ENCODE data around the gene PSPN. TPM values are rescaled to one million over a fixed set of nuclear protein-coding genes. Genes with fewer than 3 reads are reported as not detected.

Gene PSPN
- total RNA-seq, 1 donor from 2014 or later, result not detected

DNA sequence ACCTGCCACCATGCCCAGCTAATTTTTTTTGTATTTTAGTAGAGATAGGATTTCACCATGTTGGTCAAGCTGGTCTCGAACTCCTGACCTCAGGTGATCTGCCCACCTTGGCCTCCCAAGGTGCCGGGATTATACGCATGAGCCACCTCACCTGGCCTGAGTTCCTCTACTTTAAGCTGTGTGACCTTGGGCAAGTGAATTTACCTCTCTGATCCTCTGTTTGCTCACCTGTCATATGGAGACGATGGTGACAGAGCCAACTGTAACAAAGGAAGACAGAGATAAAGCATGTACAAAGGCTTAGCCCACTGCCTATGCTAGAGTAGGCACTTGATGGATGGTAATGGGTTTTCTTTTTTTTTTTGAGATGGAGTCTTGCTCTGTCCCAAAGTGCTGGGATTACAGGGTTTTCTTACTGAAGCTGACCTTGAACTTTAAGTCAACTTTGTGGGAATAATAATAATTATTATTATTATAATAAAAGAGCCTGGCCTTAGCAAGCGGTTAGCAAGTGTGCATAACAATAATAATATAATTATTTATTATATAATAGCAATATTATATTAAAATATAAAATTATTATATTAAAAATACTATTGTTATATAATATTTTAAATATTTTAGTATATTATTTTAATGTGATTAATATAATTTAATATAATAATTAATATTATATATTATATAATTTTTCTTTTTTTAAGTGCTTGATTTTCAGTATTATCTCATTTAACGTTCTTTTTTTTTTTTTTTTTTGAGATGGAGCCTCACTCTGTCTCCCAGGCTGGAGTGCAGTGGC lies 41.0 kb downstream of the PSPN start:
- Histone ChIP-seq H3K9me3 (no peaks in the 10 kb centered on the region), H3K27ac (no peak overlapping the region), H3K27me3 (no peaks in the 10 kb centered on the region), H3K4me3 (no peak overlapping the region), H3K4me1 (no peaks in the 10 kb centered on the region), H3K36me3 (no peaks in the 10 kb centered on the region)
- TF ChIP-seq, protein P1, sequence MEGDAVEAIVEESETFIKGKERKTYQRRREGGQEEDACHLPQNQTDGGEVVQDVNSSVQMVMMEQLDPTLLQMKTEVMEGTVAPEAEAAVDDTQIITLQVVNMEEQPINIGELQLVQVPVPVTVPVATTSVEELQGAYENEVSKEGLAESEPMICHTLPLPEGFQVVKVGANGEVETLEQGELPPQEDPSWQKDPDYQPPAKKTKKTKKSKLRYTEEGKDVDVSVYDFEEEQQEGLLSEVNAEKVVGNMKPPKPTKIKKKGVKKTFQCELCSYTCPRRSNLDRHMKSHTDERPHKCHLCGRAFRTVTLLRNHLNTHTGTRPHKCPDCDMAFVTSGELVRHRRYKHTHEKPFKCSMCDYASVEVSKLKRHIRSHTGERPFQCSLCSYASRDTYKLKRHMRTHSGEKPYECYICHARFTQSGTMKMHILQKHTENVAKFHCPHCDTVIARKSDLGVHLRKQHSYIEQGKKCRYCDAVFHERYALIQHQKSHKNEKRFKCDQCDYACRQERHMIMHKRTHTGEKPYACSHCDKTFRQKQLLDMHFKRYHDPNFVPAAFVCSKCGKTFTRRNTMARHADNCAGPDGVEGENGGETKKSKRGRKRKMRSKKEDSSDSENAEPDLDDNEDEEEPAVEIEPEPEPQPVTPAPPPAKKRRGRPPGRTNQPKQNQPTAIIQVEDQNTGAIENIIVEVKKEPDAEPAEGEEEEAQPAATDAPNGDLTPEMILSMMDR (IDR thresholded peaks at IDR 0.05), result no peak
- intact Hi-C loops (cut with DNase I), result no loop called here
- DNase-seq (ENCODE audit: low spot score in 2 of 2), result no peak

DNA sequence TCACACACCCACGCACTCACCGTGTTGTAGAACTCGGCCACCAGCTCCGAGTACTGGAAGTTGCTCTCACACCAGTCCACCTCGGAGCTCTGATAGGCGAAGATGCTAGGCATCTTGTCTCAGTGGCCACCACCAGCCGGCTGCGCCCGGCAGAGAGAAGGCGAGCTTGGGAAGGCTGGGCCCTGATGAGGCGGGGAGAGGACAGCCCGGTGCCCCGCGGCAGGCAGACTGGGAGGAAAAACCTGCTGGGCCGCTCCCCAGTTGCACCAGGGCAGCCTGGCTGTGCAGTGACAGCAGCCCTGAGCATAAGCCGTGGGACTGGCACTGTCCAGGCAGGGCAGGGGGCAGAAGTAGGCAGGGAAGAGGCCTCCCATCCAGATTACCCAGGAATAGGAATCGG lies 42.3 kb downstream of the PSPN start, which contains the start of gene ACER1:
TSS of gene ACER1 (minus strand) at position 174 of the 400 bp plus-strand sequence. CDS start at position 113, 61 bp downstream.
- Histone ChIP-seq H3K9me3 (no peaks in the 10 kb centered on the region), H3K4me3 (no peak within 1 kb of the TSS), H3K27ac (no peak within 1 kb of the TSS), H3K27me3 (no peaks in the 10 kb centered on the region), H3K4me1 (no peaks in the 10 kb centered on the region), H3K36me3 (no peaks in the 10 kb centered on the region)
- TF ChIP-seq, protein P1 (IDR thresholded peaks at IDR 0.05), result no peak
- no peak for DNase-seq (ENCODE audit: low spot score in 2 of 2)
- intact Hi-C loops (cut with DNase I), result no loop called here

DNA sequence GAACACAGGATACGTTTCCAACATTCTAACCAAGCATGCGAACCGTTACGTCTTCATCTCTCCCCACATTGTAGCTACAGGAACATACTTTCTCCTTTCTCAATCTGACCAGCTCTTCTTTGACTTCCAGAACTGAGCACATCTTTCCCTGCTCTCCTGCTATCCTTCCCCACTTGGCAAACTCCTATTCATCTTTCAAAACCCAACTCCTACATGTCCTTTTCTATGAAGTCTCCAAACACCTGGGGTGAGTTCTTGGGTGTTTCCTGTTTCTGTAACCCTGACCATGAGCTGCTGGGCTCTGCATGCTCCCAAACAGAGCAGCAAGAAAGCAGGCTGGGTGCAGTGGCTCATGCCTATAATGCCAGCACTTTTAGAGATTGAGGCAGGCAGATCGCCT lies 48.9 kb downstream of the PSPN start:
- no peak overlapping the region for H3K27ac ChIP-seq

DNA sequence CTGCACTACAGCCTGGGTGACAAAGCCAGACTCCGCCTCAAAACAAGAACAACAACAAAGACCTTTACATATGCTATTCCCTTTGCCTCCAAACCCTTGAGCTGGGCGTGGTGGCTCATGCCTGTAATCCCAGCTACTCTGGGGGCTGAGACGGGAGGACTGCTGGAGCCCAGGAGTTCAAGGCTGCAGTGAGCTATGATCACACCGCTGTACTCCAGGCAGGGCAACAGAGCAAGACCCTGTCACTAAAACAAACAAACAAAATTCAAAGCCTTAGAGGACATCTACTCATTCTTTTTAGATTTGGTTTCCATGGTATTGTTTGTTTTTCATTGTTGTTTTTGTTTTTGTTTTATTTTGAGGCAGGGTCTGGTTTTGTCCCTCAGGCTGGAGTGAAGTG lies 50.1 kb downstream of the PSPN start:
- no peaks in the 10 kb centered on the region for H3K27me3 ChIP-seq
- intact Hi-C loops (cut with DNase I), result no loop called here

More for the DNA sequence above, 48.9 kb downstream of the PSPN start:
- Histone ChIP-seq H3K36me3 (no peaks in the 10 kb centered on the region), H3K4me1 (no peaks in the 10 kb centered on the region), H3K4me3 (no peak overlapping the region), H3K27me3 (no peaks in the 10 kb centered on the region), H3K9me3 (no peaks in the 10 kb centered on the region)
- TF ChIP-seq, protein P1 (IDR thresholded peaks at IDR 0.05), result no peak
- intact Hi-C loops (cut with DNase I), result no loop called here
- DNase-seq (ENCODE audit: low spot score in 2 of 2), result no peak

More for the DNA sequence above, 50.1 kb downstream of the PSPN start:
- H3K36me3 ChIP-seq, result no peaks in the 10 kb centered on the region
- no peak overlapping the region for H3K4me3 ChIP-seq
- no peak overlapping the region for H3K27ac ChIP-seq
- no peak for DNase-seq (ENCODE audit: low spot score in 2 of 2)
- TF ChIP-seq, protein P1 (IDR thresholded peaks at IDR 0.05), result no peak
- no peaks in the 10 kb centered on the region for H3K4me1 ChIP-seq
- no peaks in the 10 kb centered on the region for H3K9me3 ChIP-seq

Other genes with a start within 250 kb of the PSPN start
- gene ACSBG2, start 240.3 kb downstream of the PSPN start, total RNA-seq, result not detected
- 34.5 TPM for gene MLLT1, start 96.0 kb downstream of the PSPN start, total RNA-seq
- not detected for gene ACER1, start 42.3 kb downstream of the PSPN start, total RNA-seq
- gene CLPP, start 14.4 kb downstream of the PSPN start, total RNA-seq, result 240 TPM
- 68.8 TPM for gene ALKBH7, start 3.1 kb downstream of the PSPN start, total RNA-seq
- gene GTF2F1, start 17.2 kb upstream of the PSPN start, total RNA-seq, result 67.9 TPM
- gene KHSRP, start 48.9 kb upstream of the PSPN start, total RNA-seq, result 152 TPM
- not detected for gene SLC25A41, start 57.8 kb upstream of the PSPN start, total RNA-seq
- 56.5 TPM for gene SLC25A23, start 83.9 kb upstream of the PSPN start, total RNA-seq
- gene CRB3, start 88.3 kb upstream of the PSPN start, total RNA-seq, result not detected
- gene DENND1C, start 105.9 kb upstream of the PSPN start, total RNA-seq, result 24.4 TPM
- gene TUBB4A, start 126.4 kb upstream of the PSPN start, total RNA-seq, result 0.75 TPM
- not detected for gene TNFSF9, start 155.1 kb upstream of the PSPN start, total RNA-seq
- gene CD70, start 215.2 kb upstream of the PSPN start, total RNA-seq, result not detected